HEK293 (cell line): ENCODE results near the gene CASP14.

Experiments
- CTCF ChIA-PET: fragments of 350-600 bp; formaldehyde crosslinking; extraction: SDS; loops from one replicate; lab custom pipeline; 2021; ENCODE audit warnings: antibody characterized with exemption; lab: Yijun Ruan, JAX
- POLR2A ChIA-PET: fragments of 300-600 bp; formaldehyde crosslinking; extraction: SDS; loops from one replicate; lab custom pipeline; 2020; ENCODE audit warnings: antibody characterized with exemption, inconsistent platforms; lab: Yijun Ruan, JAX
- H3K27ac ChIP-seq: fragments of 200-500 bp; sonication (Bioruptor generic); 2 replicates; pipeline ENCODE4 v1.5.1; 2014; ENCODE audit warnings: low read depth, low read length, control low read depth, inconsistent platforms; ENCODE audit errors: extremely low read depth
- H3K36me3 ChIP-seq, 2 experiments: fragments of 200-500 bp in 1 of 2; sonication (Bioruptor generic) in 1 of 2; 1 replicate in 1 of 2; 2 replicates in 1 of 2; pipeline ENCODE4 v1.5.1; 2014 to 2017; ENCODE audit warnings: inconsistent platforms in 2 of 2, low read length in 2 of 2; ENCODE audit not compliant: control insufficient read depth in 2 of 2, insufficient read depth in 1 of 2
- H3K4me1 ChIP-seq: fragments of 200-500 bp; sonication (Bioruptor generic); 2 replicates; pipeline ENCODE4 v1.5.1; 2014; ENCODE audit warnings: mild to moderate bottlenecking, low read length, inconsistent platforms; ENCODE audit not compliant: control insufficient read depth, insufficient read depth
- H3K4me3 ChIP-seq: 2 replicates; pipeline ENCODE4 v1.5.1; 2011; ENCODE audit warnings: low read depth, mild to moderate bottlenecking, control low read depth, low read length, moderate library complexity
- H3K9me3 ChIP-seq: fragments of 200-500 bp; sonication (Bioruptor generic); 2 replicates; pipeline ENCODE4 v1.5.1; 2014; ENCODE audit warnings: low read depth, low read length, inconsistent platforms; ENCODE audit not compliant: control insufficient read depth, insufficient read depth
- EGR2 ChIP-seq: fragments of 450-650 bp; formaldehyde crosslinking; IDR thresholded peaks from 2 replicates; pipeline ENCODE4 v1.5.1; 2016; ENCODE audit warnings: low read depth, missing biosample characterization, missing genetic modification characterization
- KLF8 ChIP-seq: fragments of 450-650 bp; formaldehyde crosslinking; IDR thresholded peaks from 2 replicates; pipeline ENCODE4 v1.5.1; 2016; ENCODE audit warnings: missing biosample characterization, missing genetic modification characterization
- SCRT2 ChIP-seq: fragments of 450-650 bp; formaldehyde crosslinking; IDR thresholded peaks from 2 replicates; pipeline ENCODE4 v1.5.1; 2016; ENCODE audit warnings: missing biosample characterization, missing genetic modification characterization
- ZBTB8A ChIP-seq: fragments of 450-650 bp; formaldehyde crosslinking; IDR thresholded peaks from 2 replicates; pipeline ENCODE4 v1.5.1; 2016; ENCODE audit warnings: missing biosample characterization, missing genetic modification characterization
- ZFP69B ChIP-seq: fragments of 450-650 bp; formaldehyde crosslinking; IDR thresholded peaks from 2 replicates; pipeline ENCODE4 v1.5.1; 2016; ENCODE audit warnings: missing biosample characterization, missing genetic modification characterization
- ZNF19 ChIP-seq: fragments of 450-650 bp; formaldehyde crosslinking; IDR thresholded peaks from 2 replicates; pipeline ENCODE4; 2016; ENCODE audit warnings: missing biosample characterization, missing genetic modification characterization, low read depth
- ZNF311 ChIP-seq: fragments of 450-650 bp; formaldehyde crosslinking; IDR thresholded peaks from 2 replicates; pipeline ENCODE4 v1.5.1; 2017; ENCODE audit warnings: missing biosample characterization, missing genetic modification characterization, borderline replicate concordance
- ZNF324 ChIP-seq: fragments of 450-650 bp; formaldehyde crosslinking; IDR thresholded peaks from 2 replicates; pipeline ENCODE4 v1.5.1; 2016; ENCODE audit warnings: missing biosample characterization, missing genetic modification characterization
- ZNF391 ChIP-seq: fragments of 450-650 bp; formaldehyde crosslinking; IDR thresholded peaks from 2 replicates; pipeline ENCODE4 v1.5.1; 2016; ENCODE audit warnings: low read depth, missing biosample characterization, missing genetic modification characterization, borderline replicate concordance
- ZNF426 ChIP-seq: fragments of 450-650 bp; formaldehyde crosslinking; IDR thresholded peaks from 2 replicates; pipeline ENCODE4 v1.5.1; 2017; ENCODE audit warnings: missing biosample characterization, missing genetic modification characterization, mild to moderate bottlenecking, inconsistent platforms, moderate library complexity
- ZNF555 ChIP-seq: fragments of 450-650 bp; formaldehyde crosslinking; conservative IDR thresholded peaks from 2 replicates; pipeline ENCODE4 v1.5.1; 2017; ENCODE audit warnings: missing biosample characterization, mild to moderate bottlenecking, missing genetic modification characterization, inconsistent platforms
- ZXDB ChIP-seq: fragments of 450-650 bp; formaldehyde crosslinking; IDR thresholded peaks from 2 replicates; pipeline ENCODE4 v1.5.1; 2016; ENCODE audit warnings: missing biosample characterization, missing genetic modification characterization
- TF ChIP-seq, protein P1 (sequence below): fragments of 450-650 bp; formaldehyde crosslinking; optimal IDR thresholded peaks from 2 replicates; pipeline ENCODE3; 2016; ENCODE audit warnings: missing biosample characterization, mild to moderate bottlenecking, missing genetic modification characterization
- TF ChIP-seq, protein P2 (sequence below): fragments of 450-650 bp; formaldehyde crosslinking; IDR thresholded peaks from 2 replicates; pipeline ENCODE4 v1.5.1; 2016; ENCODE audit warnings: missing biosample characterization, missing genetic modification characterization
- TF ChIP-seq, protein P3 (sequence below): fragments of 450-650 bp; IDR thresholded peaks from 2 replicates; pipeline ENCODE4 v1.5.1; 2018; ENCODE audit warnings: missing biosample characterization, missing genetic modification characterization
- TF ChIP-seq, protein P4 (sequence below): fragments of 450-650 bp; formaldehyde crosslinking; IDR thresholded peaks from 2 replicates; pipeline ENCODE4 v1.5.1; 2016; ENCODE audit warnings: missing biosample characterization, missing genetic modification characterization
- TF ChIP-seq, protein P5 (sequence below): fragments of 450-650 bp; formaldehyde crosslinking; IDR thresholded peaks from 2 replicates; pipeline ENCODE4 v1.5.1; 2016; ENCODE audit warnings: missing biosample characterization, missing genetic modification characterization, borderline replicate concordance
- TF ChIP-seq, protein P6 (sequence below): fragments of 450-650 bp; formaldehyde crosslinking; IDR thresholded peaks from 2 replicates; pipeline ENCODE4 v1.5.1; 2016; ENCODE audit warnings: missing biosample characterization, missing genetic modification characterization, low read depth
- TF ChIP-seq, protein P7 (sequence below): fragments of 450-650 bp; formaldehyde crosslinking; IDR thresholded peaks from 2 replicates; pipeline ENCODE4 v1.5.1; 2017; ENCODE audit warnings: missing biosample characterization, missing genetic modification characterization

CASP14 gene

DNA sequence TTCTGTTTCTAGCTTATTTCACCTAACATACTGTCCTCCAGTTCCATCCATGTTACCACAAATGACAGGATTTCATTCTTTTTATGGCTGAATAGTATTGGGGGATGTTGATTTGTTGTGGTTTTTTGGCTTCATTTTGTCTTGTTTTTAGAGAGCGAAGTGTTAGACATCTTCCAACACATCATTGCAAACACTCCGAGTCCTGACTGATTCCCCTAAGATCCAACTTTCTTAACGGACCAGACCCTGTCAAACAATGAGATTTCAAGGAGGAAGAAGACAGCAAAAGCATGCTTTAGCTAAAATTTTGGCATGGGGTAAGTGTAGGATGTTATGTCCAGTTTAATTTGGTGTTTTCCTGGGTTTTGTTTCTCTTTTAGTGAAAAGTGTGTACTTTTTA lies 3.8 kb upstream of the CASP14 start:
- Histone ChIP-seq H3K36me3 (no peaks in the 10 kb centered on the region), H3K9me3 (no peaks in the 10 kb centered on the region), H3K4me1 (no peaks in the 10 kb centered on the region), H3K4me3 (no peak overlapping the region), H3K27ac (no peak overlapping the region)
- ChIA-PET POLR2A (no interaction called here), CTCF (no interaction called here)
- TF ChIP-seq, protein P1, sequence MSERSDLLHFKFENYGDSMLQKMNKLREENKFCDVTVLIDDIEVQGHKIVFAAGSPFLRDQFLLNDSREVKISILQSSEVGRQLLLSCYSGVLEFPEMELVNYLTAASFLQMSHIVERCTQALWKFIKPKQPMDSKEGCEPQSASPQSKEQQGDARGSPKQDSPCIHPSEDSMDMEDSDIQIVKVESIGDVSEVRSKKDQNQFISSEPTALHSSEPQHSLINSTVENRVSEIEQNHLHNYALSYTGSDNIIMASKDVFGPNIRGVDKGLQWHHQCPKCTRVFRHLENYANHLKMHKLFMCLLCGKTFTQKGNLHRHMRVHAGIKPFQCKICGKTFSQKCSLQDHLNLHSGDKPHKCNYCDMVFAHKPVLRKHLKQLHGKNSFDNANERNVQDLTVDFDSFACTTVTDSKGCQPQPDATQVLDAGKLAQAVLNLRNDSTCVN: no peak
- TF ChIP-seq ZNF311 (tag by site-specific recombination) (no peak), ZBTB8A (tag by site-specific recombination) (no peak), ZNF324 (tag by site-specific recombination) (no peak), ZNF555 (tag by site-specific recombination) (no peak), ZXDB (tag by site-specific recombination) (no peak), SCRT2 (tag by site-specific recombination) (no peak), ZNF19 (tag by site-specific recombination) (no peak), ZNF426 (no peak), EGR2 (tag by site-specific recombination) (no peak), ZNF391 (no peak), KLF8 (tag by site-specific recombination) (no peak), ZFP69B (tag by site-specific recombination) (no peak)
- TF ChIP-seq, protein P2, sequence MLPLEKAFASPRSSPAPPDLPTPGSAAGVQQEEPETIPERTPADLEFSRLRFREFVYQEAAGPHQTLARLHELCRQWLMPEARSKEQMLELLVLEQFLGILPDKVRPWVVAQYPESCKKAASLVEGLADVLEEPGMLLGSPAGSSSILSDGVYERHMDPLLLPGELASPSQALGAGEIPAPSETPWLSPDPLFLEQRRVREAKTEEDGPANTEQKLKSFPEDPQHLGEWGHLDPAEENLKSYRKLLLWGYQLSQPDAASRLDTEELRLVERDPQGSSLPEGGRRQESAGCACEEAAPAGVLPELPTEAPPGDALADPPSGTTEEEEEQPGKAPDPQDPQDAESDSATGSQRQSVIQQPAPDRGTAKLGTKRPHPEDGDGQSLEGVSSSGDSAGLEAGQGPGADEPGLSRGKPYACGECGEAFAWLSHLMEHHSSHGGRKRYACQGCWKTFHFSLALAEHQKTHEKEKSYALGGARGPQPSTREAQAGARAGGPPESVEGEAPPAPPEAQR (tag by site-specific recombination): no peak
- TF ChIP-seq, protein P3, sequence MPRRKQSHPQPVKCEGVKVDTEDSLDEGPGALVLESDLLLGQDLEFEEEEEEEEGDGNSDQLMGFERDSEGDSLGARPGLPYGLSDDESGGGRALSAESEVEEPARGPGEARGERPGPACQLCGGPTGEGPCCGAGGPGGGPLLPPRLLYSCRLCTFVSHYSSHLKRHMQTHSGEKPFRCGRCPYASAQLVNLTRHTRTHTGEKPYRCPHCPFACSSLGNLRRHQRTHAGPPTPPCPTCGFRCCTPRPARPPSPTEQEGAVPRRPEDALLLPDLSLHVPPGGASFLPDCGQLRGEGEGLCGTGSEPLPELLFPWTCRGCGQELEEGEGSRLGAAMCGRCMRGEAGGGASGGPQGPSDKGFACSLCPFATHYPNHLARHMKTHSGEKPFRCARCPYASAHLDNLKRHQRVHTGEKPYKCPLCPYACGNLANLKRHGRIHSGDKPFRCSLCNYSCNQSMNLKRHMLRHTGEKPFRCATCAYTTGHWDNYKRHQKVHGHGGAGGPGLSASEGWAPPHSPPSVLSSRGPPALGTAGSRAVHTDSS (tag by site-specific recombination): no peak
- TF ChIP-seq, protein P4, sequence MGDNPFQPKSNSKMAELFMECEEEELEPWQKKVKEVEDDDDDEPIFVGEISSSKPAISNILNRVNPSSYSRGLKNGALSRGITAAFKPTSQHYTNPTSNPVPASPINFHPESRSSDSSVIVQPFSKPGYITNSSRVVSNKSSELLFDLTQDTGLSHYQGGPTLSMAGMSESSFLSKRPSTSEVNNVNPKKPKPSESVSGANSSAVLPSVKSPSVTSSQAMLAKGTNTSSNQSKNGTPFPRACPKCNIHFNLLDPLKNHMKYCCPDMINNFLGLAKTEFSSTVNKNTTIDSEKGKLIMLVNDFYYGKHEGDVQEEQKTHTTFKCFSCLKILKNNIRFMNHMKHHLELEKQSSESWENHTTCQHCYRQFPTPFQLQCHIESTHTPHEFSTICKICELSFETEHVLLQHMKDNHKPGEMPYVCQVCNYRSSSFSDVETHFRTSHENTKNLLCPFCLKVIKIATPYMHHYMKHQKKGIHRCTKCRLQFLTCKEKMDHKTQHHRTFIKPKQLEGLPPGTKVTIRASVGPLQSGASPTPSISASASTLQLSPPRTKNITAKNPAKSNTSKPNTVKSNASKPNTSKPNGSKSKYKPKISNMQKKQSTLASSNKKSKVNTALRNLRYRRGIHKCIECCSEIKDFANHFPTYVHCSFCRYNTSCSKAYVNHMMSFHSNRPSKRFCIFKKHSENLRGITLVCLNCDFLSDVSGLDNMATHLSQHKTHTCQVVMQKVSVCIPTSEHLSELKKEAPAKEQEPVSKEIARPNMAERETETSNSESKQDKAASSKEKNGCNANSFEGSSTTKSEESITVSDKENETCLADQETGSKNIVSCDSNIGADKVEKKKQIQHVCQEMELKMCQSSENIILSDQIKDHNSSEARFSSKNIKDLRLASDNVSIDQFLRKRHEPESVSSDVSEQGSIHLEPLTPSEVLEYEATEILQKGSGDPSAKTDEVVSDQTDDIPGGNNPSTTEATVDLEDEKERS (tag by site-specific recombination): no peak
- TF ChIP-seq, protein P5, sequence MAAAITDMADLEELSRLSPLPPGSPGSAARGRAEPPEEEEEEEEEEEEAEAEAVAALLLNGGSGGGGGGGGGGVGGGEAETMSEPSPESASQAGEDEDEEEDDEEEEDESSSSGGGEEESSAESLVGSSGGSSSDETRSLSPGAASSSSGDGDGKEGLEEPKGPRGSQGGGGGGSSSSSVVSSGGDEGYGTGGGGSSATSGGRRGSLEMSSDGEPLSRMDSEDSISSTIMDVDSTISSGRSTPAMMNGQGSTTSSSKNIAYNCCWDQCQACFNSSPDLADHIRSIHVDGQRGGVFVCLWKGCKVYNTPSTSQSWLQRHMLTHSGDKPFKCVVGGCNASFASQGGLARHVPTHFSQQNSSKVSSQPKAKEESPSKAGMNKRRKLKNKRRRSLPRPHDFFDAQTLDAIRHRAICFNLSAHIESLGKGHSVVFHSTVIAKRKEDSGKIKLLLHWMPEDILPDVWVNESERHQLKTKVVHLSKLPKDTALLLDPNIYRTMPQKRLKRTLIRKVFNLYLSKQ (tag by site-specific recombination): no peak
- TF ChIP-seq, protein P6, sequence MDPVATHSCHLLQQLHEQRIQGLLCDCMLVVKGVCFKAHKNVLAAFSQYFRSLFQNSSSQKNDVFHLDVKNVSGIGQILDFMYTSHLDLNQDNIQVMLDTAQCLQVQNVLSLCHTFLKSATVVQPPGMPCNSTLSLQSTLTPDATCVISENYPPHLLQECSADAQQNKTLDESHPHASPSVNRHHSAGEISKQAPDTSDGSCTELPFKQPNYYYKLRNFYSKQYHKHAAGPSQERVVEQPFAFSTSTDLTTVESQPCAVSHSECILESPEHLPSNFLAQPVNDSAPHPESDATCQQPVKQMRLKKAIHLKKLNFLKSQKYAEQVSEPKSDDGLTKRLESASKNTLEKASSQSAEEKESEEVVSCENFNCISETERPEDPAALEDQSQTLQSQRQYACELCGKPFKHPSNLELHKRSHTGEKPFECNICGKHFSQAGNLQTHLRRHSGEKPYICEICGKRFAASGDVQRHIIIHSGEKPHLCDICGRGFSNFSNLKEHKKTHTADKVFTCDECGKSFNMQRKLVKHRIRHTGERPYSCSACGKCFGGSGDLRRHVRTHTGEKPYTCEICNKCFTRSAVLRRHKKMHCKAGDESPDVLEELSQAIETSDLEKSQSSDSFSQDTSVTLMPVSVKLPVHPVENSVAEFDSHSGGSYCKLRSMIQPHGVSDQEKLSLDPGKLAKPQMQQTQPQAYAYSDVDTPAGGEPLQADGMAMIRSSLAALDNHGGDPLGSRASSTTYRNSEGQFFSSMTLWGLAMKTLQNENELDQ (tag by site-specific recombination): no peak
- TF ChIP-seq, protein P7, sequence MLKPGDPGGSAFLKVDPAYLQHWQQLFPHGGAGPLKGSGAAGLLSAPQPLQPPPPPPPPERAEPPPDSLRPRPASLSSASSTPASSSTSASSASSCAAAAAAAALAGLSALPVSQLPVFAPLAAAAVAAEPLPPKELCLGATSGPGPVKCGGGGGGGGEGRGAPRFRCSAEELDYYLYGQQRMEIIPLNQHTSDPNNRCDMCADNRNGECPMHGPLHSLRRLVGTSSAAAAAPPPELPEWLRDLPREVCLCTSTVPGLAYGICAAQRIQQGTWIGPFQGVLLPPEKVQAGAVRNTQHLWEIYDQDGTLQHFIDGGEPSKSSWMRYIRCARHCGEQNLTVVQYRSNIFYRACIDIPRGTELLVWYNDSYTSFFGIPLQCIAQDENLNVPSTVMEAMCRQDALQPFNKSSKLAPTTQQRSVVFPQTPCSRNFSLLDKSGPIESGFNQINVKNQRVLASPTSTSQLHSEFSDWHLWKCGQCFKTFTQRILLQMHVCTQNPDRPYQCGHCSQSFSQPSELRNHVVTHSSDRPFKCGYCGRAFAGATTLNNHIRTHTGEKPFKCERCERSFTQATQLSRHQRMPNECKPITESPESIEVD (tag by site-specific recombination): no peak
